Neural cell (in vitro differentiated cells): Measurements from ENCODE around the gene GPS2. TPM values are rescaled to one million over a fixed set of nuclear protein-coding genes. Genes with fewer than 3 reads are reported as not detected.

Experiments
- H2AFZ ChIP-seq: fragments of 200-600, 300-800 bp; sonication (generic), shearing (Covaris generic); 2 replicates; pipeline ENCODE4 v1.6.0; 2014; ENCODE audit warnings: low read depth, mild to moderate bottlenecking, antibody characterized with exemption, low read length, moderate library complexity
- H3F3A ChIP-seq: fragments of 200-600 bp; shearing (Covaris generic); 2 replicates; pipeline ENCODE4 v1.6.1; 2016; ENCODE audit warnings: mild to moderate bottlenecking, moderate library complexity, mixed read lengths, antibody characterized with exemption, low read length; ENCODE audit not compliant: insufficient read depth, poor library complexity, severe bottlenecking
- H3K27ac ChIP-seq: fragments of 200-600, 300-800 bp; sonication (generic), shearing (Covaris generic); 2 replicates; pipeline ENCODE4 v1.5.1; 2014; ENCODE audit warnings: mild to moderate bottlenecking, low read length, moderate library complexity
- H3K27me3 ChIP-seq: fragments of 300-800, 200-600 bp; sonication (generic), shearing (Covaris generic); 2 replicates; pipeline ENCODE4 v1.6.0; 2014; ENCODE audit warnings: mild to moderate bottlenecking, low read depth, low read length, moderate library complexity; ENCODE audit not compliant: insufficient read depth
- H3K36me3 ChIP-seq: fragments of 300-800, 200-600 bp; sonication (generic), shearing (Covaris generic); 2 replicates; pipeline ENCODE4 v1.5.1; 2014; ENCODE audit warnings: mild to moderate bottlenecking, antibody characterized with exemption, low read length, moderate library complexity; ENCODE audit not compliant: insufficient read depth
- H3K4me2 ChIP-seq: fragments of 300-800, 200-600 bp; sonication (generic), shearing (Covaris generic); 2 replicates; pipeline ENCODE4 v1.6.0; 2014; ENCODE audit warnings: mild to moderate bottlenecking, low read length
- H3K4me3 ChIP-seq: fragments of 300-800, 200-600 bp; sonication (generic), shearing (Covaris generic); 2 replicates; pipeline ENCODE4 v1.5.1; 2014; ENCODE audit warnings: mild to moderate bottlenecking, low read length, moderate library complexity
- H3K79me2 ChIP-seq: fragments of 200-600 bp; shearing (Covaris generic); replicated peaks from 2 replicates; pipeline ENCODE4 v1.6.0; 2014; ENCODE audit warnings: mild to moderate bottlenecking, low read length, moderate library complexity; ENCODE audit not compliant: insufficient read depth
- H3K9ac ChIP-seq: fragments of 300-800, 200-600 bp; sonication (generic), shearing (Covaris generic); 2 replicates; pipeline ENCODE4 v1.6.1; 2016; ENCODE audit warnings: mild to moderate bottlenecking, low read length, mixed read lengths
- H3K9me2 ChIP-seq: fragments of 200-600 bp; shearing (Covaris generic); 2 replicates; pipeline ENCODE4 v1.6.1; 2016; ENCODE audit warnings: mild to moderate bottlenecking, low read length, mixed read lengths; ENCODE audit not compliant: insufficient read depth
- H3K9me3 ChIP-seq: fragments of 200-600, 300-800 bp; sonication (generic), shearing (Covaris generic); 2 replicates; pipeline ENCODE4 v1.6.1; 2016; ENCODE audit warnings: mild to moderate bottlenecking, mixed run types, low read length, moderate library complexity, mixed read lengths
- H4K20me1 ChIP-seq: fragments of 200-600 bp; shearing (Covaris generic); 2 replicates; pipeline ENCODE4 v1.6.1; 2016; ENCODE audit warnings: mild to moderate bottlenecking, mixed run types; ENCODE audit not compliant: insufficient read depth
- EP300 ChIP-seq: fragments of 450-650 bp; conservative IDR thresholded peaks from 2 replicates; pipeline ENCODE4 v1.6.1; 2014; ENCODE audit warnings: antibody characterized with exemption, mild to moderate bottlenecking, moderate library complexity; ENCODE audit not compliant: poor library complexity, severe bottlenecking
- EZH2 ChIP-seq: fragments of 200-600, 300-800 bp; shearing (Covaris generic), sonication (generic); IDR thresholded peaks from 2 replicates; pipeline ENCODE4 v1.6.1; 2014; ENCODE audit warnings: antibody characterized with exemption, low read length, borderline replicate concordance, mild to moderate bottlenecking; ENCODE audit not compliant: insufficient read depth, poor library complexity, severe bottlenecking
- MXI1 ChIP-seq: fragments of 450-650 bp; conservative IDR thresholded peaks from 2 replicates; pipeline ENCODE4 v1.6.1; 2014; ENCODE audit warnings: antibody characterized with exemption, mild to moderate bottlenecking; ENCODE audit not compliant: poor library complexity, severe bottlenecking
- POLR2AphosphoS5 ChIP-seq: IDR thresholded peaks from 2 replicates; pipeline ENCODE4 v1.6.1; 2012
- RAD21 ChIP-seq: fragments of 450-650 bp; conservative IDR thresholded peaks from 2 replicates; pipeline ENCODE4 v1.6.1; 2014; ENCODE audit warnings: antibody characterized with exemption, mild to moderate bottlenecking, moderate library complexity
- SMC3 ChIP-seq: fragments of 450-650 bp; conservative IDR thresholded peaks from 2 replicates; pipeline ENCODE4 v1.6.1; 2014; ENCODE audit warnings: antibody characterized with exemption, mild to moderate bottlenecking, moderate library complexity; ENCODE audit not compliant: poor library complexity
- TAF1 ChIP-seq: IDR thresholded peaks from 2 replicates; pipeline ENCODE4 v1.6.1; 2012; ENCODE audit warnings: low read depth
- polyA plus RNA-seq: library from polyadenylated mRNA; depleted of rRNA; stranded (reverse); fragments of >200 nt; gene quantifications from 2 replicates; pipeline ENCODE4 v1.2.3, GENCODE V29; 2014
- TF ChIP-seq, protein P1 (sequence below): IDR thresholded peaks from 2 replicates; pipeline ENCODE4 v1.6.1; 2012; ENCODE audit warnings: borderline replicate concordance
- TF ChIP-seq, protein P2 (sequence below): fragments of 450-650 bp; IDR thresholded peaks from 2 replicates; pipeline ENCODE4 v1.5.1; 2014; ENCODE audit warnings: antibody characterized with exemption, mild to moderate bottlenecking, moderate library complexity; ENCODE audit not compliant: poor library complexity, severe bottlenecking

Gene GPS2
- polyA plus RNA-seq, 1 donor from 2014 or later, result 108 TPM

DNA sequence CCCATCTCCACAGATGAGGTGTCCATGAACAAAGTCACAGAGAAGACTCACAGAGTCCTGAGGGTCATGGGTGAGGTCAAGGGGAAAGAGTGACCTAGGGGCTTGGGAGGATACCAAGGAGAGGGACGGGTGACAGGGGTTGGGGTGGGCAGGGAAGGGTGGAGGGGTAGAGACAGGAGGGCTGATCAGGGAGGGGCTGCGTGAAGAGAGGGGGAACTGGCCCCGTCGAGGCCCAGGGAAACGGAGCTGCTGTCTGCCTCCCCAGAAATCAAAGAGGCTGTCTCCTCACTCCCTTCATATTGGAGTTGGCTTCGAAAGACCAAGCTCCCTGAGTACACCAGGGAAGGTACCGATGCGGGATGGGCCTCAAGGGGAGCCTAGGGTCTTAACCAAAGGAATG lies 40.4 kb upstream of the GPS2 start:
- H3K27me3 ChIP-seq, result no peaks in the 10 kb centered on the region
- H3K27ac ChIP-seq, result no peak overlapping the region
- H3K36me3 ChIP-seq, result no peaks in the 10 kb centered on the region
- H3K4me2 ChIP-seq, result no peak overlapping the region
- no peak overlapping the region for H2AFZ ChIP-seq
- H3K9me2 ChIP-seq, result no peaks in the 10 kb centered on the region
- H4K20me1 ChIP-seq, result no peaks in the 10 kb centered on the region
- peaks cover 3% of the 10 kb centered on the region for H3K79me2 ChIP-seq
- no peaks in the 10 kb centered on the region for H3K9me3 ChIP-seq
- no peak for TF ChIP-seq SMC3
- TF ChIP-seq POLR2AphosphoS5, result no peak
- no peak for TF ChIP-seq RAD21
- TF ChIP-seq EP300, result no peak
- H3K4me3 ChIP-seq, result no peak overlapping the region
- H3F3A ChIP-seq, result no peaks in the 10 kb centered on the region
- H3K9ac ChIP-seq, result no peak overlapping the region

DNA sequence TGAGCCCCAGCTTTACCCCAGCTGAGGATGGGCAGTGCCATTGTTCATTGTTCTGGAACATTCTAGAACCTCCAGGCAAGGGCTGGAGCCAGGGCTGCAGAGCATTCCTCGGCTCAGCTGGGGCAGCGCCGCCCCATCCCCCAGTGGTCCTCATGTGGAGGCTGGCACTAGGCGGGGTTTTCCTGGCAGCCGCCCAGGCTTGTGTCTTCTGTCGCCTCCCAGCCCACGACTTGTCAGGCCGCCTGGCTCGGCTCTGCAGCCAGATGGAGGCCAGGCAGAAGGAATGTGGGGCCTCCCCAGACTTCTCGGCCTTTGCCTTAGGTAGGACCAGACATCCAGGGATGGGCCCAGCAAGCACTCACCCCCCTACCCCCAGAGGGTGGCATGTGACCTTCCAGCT lies 39.9 kb upstream of the GPS2 start, which contains the start of gene TMEM95:
TMEM95 (plus strand) TSS at position 104 of the 400 bp plus-strand sequence; CDS start at position 153, 49 bp downstream.
- H3K27ac ChIP-seq, result no peak within 1 kb of the TSS
- no peak within 1 kb of the TSS for H3K4me2 ChIP-seq
- no peak for TF ChIP-seq EP300
- TF ChIP-seq, protein P1, sequence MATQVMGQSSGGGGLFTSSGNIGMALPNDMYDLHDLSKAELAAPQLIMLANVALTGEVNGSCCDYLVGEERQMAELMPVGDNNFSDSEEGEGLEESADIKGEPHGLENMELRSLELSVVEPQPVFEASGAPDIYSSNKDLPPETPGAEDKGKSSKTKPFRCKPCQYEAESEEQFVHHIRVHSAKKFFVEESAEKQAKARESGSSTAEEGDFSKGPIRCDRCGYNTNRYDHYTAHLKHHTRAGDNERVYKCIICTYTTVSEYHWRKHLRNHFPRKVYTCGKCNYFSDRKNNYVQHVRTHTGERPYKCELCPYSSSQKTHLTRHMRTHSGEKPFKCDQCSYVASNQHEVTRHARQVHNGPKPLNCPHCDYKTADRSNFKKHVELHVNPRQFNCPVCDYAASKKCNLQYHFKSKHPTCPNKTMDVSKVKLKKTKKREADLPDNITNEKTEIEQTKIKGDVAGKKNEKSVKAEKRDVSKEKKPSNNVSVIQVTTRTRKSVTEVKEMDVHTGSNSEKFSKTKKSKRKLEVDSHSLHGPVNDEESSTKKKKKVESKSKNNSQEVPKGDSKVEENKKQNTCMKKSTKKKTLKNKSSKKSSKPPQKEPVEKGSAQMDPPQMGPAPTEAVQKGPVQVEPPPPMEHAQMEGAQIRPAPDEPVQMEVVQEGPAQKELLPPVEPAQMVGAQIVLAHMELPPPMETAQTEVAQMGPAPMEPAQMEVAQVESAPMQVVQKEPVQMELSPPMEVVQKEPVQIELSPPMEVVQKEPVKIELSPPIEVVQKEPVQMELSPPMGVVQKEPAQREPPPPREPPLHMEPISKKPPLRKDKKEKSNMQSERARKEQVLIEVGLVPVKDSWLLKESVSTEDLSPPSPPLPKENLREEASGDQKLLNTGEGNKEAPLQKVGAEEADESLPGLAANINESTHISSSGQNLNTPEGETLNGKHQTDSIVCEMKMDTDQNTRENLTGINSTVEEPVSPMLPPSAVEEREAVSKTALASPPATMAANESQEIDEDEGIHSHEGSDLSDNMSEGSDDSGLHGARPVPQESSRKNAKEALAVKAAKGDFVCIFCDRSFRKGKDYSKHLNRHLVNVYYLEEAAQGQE, result no peak
- no peak for TF ChIP-seq POLR2AphosphoS5
- TF ChIP-seq MXI1, result no peak
- no peak for TF ChIP-seq EZH2

DNA sequence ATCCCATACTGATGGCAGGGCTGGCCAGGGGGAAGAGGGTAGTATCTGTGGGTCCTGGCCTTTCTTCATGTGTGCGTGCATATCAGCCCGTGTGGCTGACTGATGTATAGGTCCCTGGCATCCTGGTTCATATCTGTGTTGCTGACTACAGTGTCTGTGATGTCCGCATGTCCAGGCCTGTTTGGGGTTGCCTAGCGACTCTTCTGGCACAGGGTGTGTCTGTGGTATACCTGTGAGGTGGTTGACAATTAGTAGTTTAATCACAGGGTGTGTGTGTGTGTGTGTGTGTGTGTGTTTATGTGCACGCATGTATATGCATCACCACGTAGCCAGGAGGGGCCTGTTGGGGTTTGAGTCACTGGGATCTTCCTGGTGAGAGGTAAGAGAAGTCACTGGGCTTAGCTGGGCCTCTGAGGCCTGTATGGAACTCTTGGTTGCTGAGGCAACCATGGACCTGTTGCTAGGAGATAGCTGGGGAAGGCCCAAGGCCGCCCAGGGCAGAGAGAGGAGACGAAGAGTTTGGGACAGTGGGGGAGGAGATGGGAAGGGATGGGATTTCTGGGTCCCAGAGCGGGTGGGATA lies 39.2 kb upstream of the GPS2 start:
- H3K4me2 ChIP-seq, result no peak overlapping the region
- H2AFZ ChIP-seq, result no peak overlapping the region
- H3F3A ChIP-seq, result no peaks in the 10 kb centered on the region
- H3K9me2 ChIP-seq, result no peaks in the 10 kb centered on the region
- H3K9ac ChIP-seq, result peak overlapping the region; percentile 3
- no peaks in the 10 kb centered on the region for H3K9me3 ChIP-seq
- no peaks in the 10 kb centered on the region for H4K20me1 ChIP-seq
- H3K36me3 ChIP-seq, result no peaks in the 10 kb centered on the region
- peaks cover 3% of the 10 kb centered on the region for H3K79me2 ChIP-seq
- H3K27me3 ChIP-seq, result no peaks in the 10 kb centered on the region
- H3K27ac ChIP-seq, result no peak overlapping the region
- peak overlapping the region; percentile 15 for H3K4me3 ChIP-seq
- TF ChIP-seq MXI1 (no peak), TAF1 (no peak), RAD21 (no peak), SMC3 (no peak), EP300 (no peak), EZH2 (no peak), POLR2AphosphoS5 (no peak)
- TF ChIP-seq, protein P2, sequence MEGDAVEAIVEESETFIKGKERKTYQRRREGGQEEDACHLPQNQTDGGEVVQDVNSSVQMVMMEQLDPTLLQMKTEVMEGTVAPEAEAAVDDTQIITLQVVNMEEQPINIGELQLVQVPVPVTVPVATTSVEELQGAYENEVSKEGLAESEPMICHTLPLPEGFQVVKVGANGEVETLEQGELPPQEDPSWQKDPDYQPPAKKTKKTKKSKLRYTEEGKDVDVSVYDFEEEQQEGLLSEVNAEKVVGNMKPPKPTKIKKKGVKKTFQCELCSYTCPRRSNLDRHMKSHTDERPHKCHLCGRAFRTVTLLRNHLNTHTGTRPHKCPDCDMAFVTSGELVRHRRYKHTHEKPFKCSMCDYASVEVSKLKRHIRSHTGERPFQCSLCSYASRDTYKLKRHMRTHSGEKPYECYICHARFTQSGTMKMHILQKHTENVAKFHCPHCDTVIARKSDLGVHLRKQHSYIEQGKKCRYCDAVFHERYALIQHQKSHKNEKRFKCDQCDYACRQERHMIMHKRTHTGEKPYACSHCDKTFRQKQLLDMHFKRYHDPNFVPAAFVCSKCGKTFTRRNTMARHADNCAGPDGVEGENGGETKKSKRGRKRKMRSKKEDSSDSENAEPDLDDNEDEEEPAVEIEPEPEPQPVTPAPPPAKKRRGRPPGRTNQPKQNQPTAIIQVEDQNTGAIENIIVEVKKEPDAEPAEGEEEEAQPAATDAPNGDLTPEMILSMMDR, result no peak
- TF ChIP-seq, protein P1, result no peak

More for the DNA sequence above, 39.9 kb upstream of the GPS2 start, which contains the start of gene TMEM95:
- Histone ChIP-seq H4K20me1 (no peaks in the 10 kb centered on the region), H3K9ac (peak within 1 kb of the TSS; percentile 3), H3K9me3 (no peaks in the 10 kb centered on the region), H3K79me2 (peaks cover 3% of the 10 kb centered on the region), H3K9me2 (no peaks in the 10 kb centered on the region), H3K36me3 (no peaks in the 10 kb centered on the region), H3K4me3 (peak within 1 kb of the TSS; percentile 15), H3K27me3 (no peaks in the 10 kb centered on the region), H3F3A (no peaks in the 10 kb centered on the region), H2AFZ (no peak within 1 kb of the TSS)
